GM12873 (cell line): ENCODE results near the gene CCDC144A.
A peak's percentile ranks its signal among the peaks of the same experiment; 100 is the strongest.

Experiments
- CTCF ChIP-seq: IDR thresholded peaks from 2 replicates; pipeline ENCODE4 v1.5.1; 2012; ENCODE audit warnings: low read depth, mild to moderate bottlenecking, moderate library complexity, low read length, control low read depth; ENCODE audit not compliant: insufficient read depth; ENCODE audit errors: missing control alignments

Gene CCDC144A

GRCh38 chr17:16662936-16663335 lies 27.1 kb upstream of the CCDC144A start:
- no peak for TF ChIP-seq CTCF

GRCh38 chr17:16676676-16677268 lies 13.3 kb upstream of the CCDC144A start:
- no peak for TF ChIP-seq CTCF

- peak; percentile 48 for TF ChIP-seq CTCF
Observed at GRCh38 chr17:16751224-16751923, 61.3 kb downstream of the CCDC144A start.

- TF ChIP-seq CTCF, result no peak
Observed at GRCh38 chr17:16814439-16814838, 124.4 kb downstream of the CCDC144A start.

GRCh38 chr17:16817201-16817600 lies 127.2 kb downstream of the CCDC144A start:
- TF ChIP-seq CTCF, result no peak

- no peak for TF ChIP-seq CTCF
Observed at GRCh38 chr17:16818340-16818739, 128.3 kb downstream of the CCDC144A start.

- TF ChIP-seq CTCF, result peak; percentile 7
Observed at GRCh38 chr17:16818821-16819683, 129.0 kb downstream of the CCDC144A start.
